Endothelial cell of umbilical vein (primary cell): ENCODE data around the gene CDKN1C. TPM values are rescaled to one million over a fixed set of nuclear protein-coding genes. Genes with fewer than 3 reads are reported as not detected.

Experiments
- BruUV-seq: library from RNA; stranded (reverse); fragments of 400-500 nt; replicated peaks from 2 replicates; lab custom pipeline; 2021; lab: Mats Ljungman, UMichigan
- CTCF ChIA-PET: fragments of 300-600, 350-600 bp; sonication (Branson Sonifier 250); formaldehyde crosslinking; loops from one replicate; lab custom pipeline; 2021; ENCODE audit warnings: antibody characterized with exemption, inconsistent platforms; lab: Charles Lee
- POLR2A ChIA-PET: fragments of 300-600, 350-600 bp; sonication (Branson Sonifier 250); formaldehyde crosslinking; loops from one replicate; lab custom pipeline; 2021; ENCODE audit warnings: antibody characterized with exemption, inconsistent platforms; lab: Charles Lee
- DNase-seq: peaks from one replicate; pipeline ENCODE4 v3.0.0-alpha.2; 2011; ENCODE audit warnings: low read depth, low spot score
- FAIRE-seq: peaks from 2 replicates; lab custom pipeline; 2011; peaks lifted over from hg19 to GRCh38; lab: Jason Lieb, UNC
- H2AFZ ChIP-seq: 2 replicates; pipeline ENCODE4 v1.6.0; 2012; ENCODE audit warnings: low read depth, low read length, control low read depth, inconsistent platforms
- H3K27ac ChIP-seq: 2 replicates; pipeline ENCODE4 v1.5.1; 2011; ENCODE audit warnings: low read depth, mild to moderate bottlenecking, control low read depth, low read length, moderate library complexity; ENCODE audit not compliant: insufficient read depth
- H3K27me3 ChIP-seq, 2 experiments: 2 replicates each; pipeline versions ENCODE4 v1.6.0 to v1.6.1; 2011; ENCODE audit warnings: low read length in 2 of 2, mixed read lengths in 1 of 2; ENCODE audit not compliant: control insufficient read depth in 2 of 2, insufficient read depth in 2 of 2
- H3K36me3 ChIP-seq, 2 experiments: 2 replicates in 1 of 2; 3 replicates in 1 of 2; pipeline ENCODE4 v1.5.1; 2011; ENCODE audit warnings: low read length in 2 of 2, mild to moderate bottlenecking in 1 of 2, moderate library complexity in 1 of 2; ENCODE audit not compliant: control insufficient read depth in 2 of 2, insufficient read depth in 2 of 2; ENCODE audit errors: extremely low read depth in 1 of 2
- H3K4me1 ChIP-seq: 3 replicates; pipeline ENCODE4 v1.5.1; 2011; ENCODE audit warnings: mild to moderate bottlenecking, low read length; ENCODE audit not compliant: control insufficient read depth, insufficient read depth; ENCODE audit errors: extremely low read depth
- H3K4me2 ChIP-seq: 2 replicates; pipeline ENCODE4 v1.6.1; 2011; ENCODE audit warnings: low read length, control low read depth, mixed read lengths; ENCODE audit not compliant: insufficient read depth
- H3K4me3 ChIP-seq, 3 experiments: fragments of 200-600 bp in 1 of 3; sonication (generic), shearing (Covaris generic) in 1 of 3; replicated peaks in 1 of 3; 2 replicates each; pipeline ENCODE4 v1.5.1; 2011 to 2016; ENCODE audit warnings: control low read depth in 3 of 3, low read length in 3 of 3, mild to moderate bottlenecking in 2 of 3, inconsistent platforms in 1 of 3, low read depth in 1 of 3, moderate library complexity in 1 of 3; ENCODE audit not compliant: insufficient read depth in 1 of 3
- H3K79me2 ChIP-seq: 2 replicates; pipeline ENCODE4 v1.6.0; 2012; ENCODE audit warnings: low read length, inconsistent platforms; ENCODE audit not compliant: control insufficient read depth, insufficient read depth
- H3K9ac ChIP-seq: replicated peaks from 2 replicates; pipeline ENCODE3; 2011; ENCODE audit warnings: low read length, control low read depth; ENCODE audit not compliant: insufficient read depth; ENCODE audit errors: extremely low read depth
- H3K9me1 ChIP-seq: replicated peaks from 3 replicates; pipeline ENCODE4 v1.6.0; 2011; ENCODE audit warnings: mild to moderate bottlenecking, low read length; ENCODE audit not compliant: control insufficient read depth, insufficient read depth; ENCODE audit errors: extremely low read depth
- H3K9me3 ChIP-seq: replicated peaks from 2 replicates; pipeline ENCODE4 v1.5.1; 2012; ENCODE audit warnings: low read length, inconsistent platforms; ENCODE audit not compliant: control insufficient read depth, insufficient read depth
- H4K20me1 ChIP-seq: replicated peaks from 2 replicates; pipeline ENCODE3; 2011; ENCODE audit warnings: mild to moderate bottlenecking, low read length; ENCODE audit not compliant: control insufficient read depth, insufficient read depth; ENCODE audit errors: extremely low read depth
- CTCF ChIP-seq, 2 donors: IDR thresholded peaks; 1 replicate in 1 of 2; 2 replicates in 1 of 2; pipeline ENCODE4 v1.5.1; 2011; ENCODE audit warnings: low read length in 2 of 2, mild to moderate bottlenecking in 2 of 2, moderate library complexity in 2 of 2, control low read depth in 1 of 2, inconsistent platforms in 1 of 2, low read depth in 1 of 2; ENCODE audit not compliant: insufficient read depth in 1 of 2; ENCODE audit errors: extremely low read depth in 1 of 2
- EZH2 ChIP-seq: IDR thresholded peaks from 2 replicates; pipeline ENCODE4 v1.6.1; 2012; ENCODE audit warnings: borderline replicate concordance, low read depth, mild to moderate bottlenecking, moderate library complexity, low read length, inconsistent platforms; ENCODE audit not compliant: severe bottlenecking
- FOS ChIP-seq: IDR thresholded peaks from 2 replicates; pipeline ENCODE4 v1.6.1; 2011; ENCODE audit warnings: mild to moderate bottlenecking, low read length, moderate library complexity, borderline replicate concordance; ENCODE audit not compliant: insufficient read depth
- GATA2 ChIP-seq: IDR thresholded peaks from 2 replicates; pipeline ENCODE4 v1.7.0; 2011; ENCODE audit warnings: low read depth, mild to moderate bottlenecking, moderate library complexity, mixed read lengths, low read length; ENCODE audit not compliant: insufficient read length, insufficient read depth
- dilution Hi-C: fragments of 300-500 bp; cut with MboI; formaldehyde crosslinking; loops from one replicate; pipeline ENCODE4 v1.15.0; 2019; ENCODE audit warnings: low sequenced_read_pairs; ENCODE audit not compliant: extremely low pct_ligation_motif_present
- intact Hi-C: fragments of 100-400 bp; cut with micrococcal nuclease; formaldehyde crosslinking; loops from one replicate; pipeline ENCODE4 v1.10.0; 2022
- polyA plus RNA-seq, 4 experiments: library from polyadenylated mRNA; depleted of rRNA in 3 of 4; stranded (reverse) in 3 of 4; unstranded in 1 of 4; fragments of >200 nt; gene quantifications; 2 replicates each; pipeline versions ENCODE4 v1.2.1 to v1.2.3, GENCODE V29; 2011 to 2012; ENCODE audit warnings: missing spikeins in 1 of 4
- total RNA-seq: library from RNA; stranded (reverse); gene quantifications from 2 replicates; pipeline ENCODE4 v1.2.3, GENCODE V29; 2021

Gene CDKN1C
- total and polyA plus RNA-seq, 2 donors (not counting 3 experiments of a cell fraction or from before 2014, with no cell fraction given): 4.1 to 9.0 TPM

DNA sequence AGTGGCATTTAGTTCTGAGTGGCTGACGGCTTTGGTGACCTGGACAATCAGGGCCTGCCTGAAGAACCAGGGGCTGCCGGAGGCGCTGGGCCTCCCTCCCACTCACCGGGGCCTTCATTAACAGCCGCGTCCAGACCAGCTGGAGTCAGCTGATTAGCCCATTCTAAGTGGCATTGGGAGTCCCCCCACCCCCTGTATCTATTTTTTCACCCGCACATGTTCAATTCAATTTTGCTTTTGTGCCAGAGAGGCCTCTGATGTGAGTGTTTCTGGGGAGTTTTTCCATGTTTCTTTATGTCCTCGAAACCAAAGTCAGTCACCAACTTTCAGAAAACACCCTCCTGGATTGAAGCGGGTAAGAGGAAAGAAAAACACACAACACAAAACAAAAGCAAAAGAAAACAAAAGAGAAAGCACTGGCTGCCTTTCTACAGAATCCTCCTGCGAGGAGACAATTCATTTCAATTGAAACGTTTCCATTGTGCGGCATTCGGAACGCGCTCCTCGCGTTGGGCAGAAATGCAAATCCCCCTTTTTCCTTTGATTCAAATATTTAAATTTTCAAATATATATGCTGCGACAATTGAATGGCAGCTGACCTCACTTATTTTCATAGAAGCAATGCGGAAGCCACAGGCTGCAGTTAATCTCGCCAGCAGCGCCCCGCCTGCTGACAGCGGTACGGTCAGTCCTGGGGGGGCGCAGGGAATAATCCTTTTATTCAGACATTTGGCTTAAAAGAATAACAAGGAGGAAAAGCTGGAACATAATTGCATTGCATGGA lies 17.7 kb downstream of the CDKN1C start:
- Histone ChIP-seq H3K9me1 (no peaks in the 10 kb centered on the region), H3K27me3 (peaks cover 52 to 58% of the 10 kb centered on the region in 2 experiments), H2AFZ (no peak overlapping the region), H3K9ac (no peak overlapping the region), H3K36me3 (no peaks in the 10 kb centered on the region), H3K27ac (no peak overlapping the region), H4K20me1 (no peaks in the 10 kb centered on the region), H3K4me3 (no peak overlapping the region), H3K79me2 (no peaks in the 10 kb centered on the region), H3K9me3 (no peaks in the 10 kb centered on the region), H3K4me1 (no peaks in the 10 kb centered on the region), H3K4me2 (no peak overlapping the region)
- intact Hi-C loops (no loop called here), dilution Hi-C loops (no loop called here)
- TF ChIP-seq CTCF (IDR thresholded peaks at IDR 0.05; ENCODE audit: extremely low read depth in 1 of 2, insufficient read depth in 1 of 2, low read depth in 1 of 2, low read length in 2 of 2) (no peak), EZH2 (no peak), GATA2 (no peak), FOS (no peak)
- ChIA-PET CTCF (interaction anchor here (0.6 to 1.7 kb wide), 2 partner anchors 20 to 334 kb away, joined by 3 to 5 read pairs; no protein-coding TSS in a partner anchor), POLR2A (no interaction called here)
- DNase-seq (no peak), FAIRE-seq (no peak)
- BruUV-seq: no TSS peak
